Fibroblast of the aortic adventitia (primary cell): ENCODE data around the gene KCNT2. TPM values are rescaled to one million over a fixed set of nuclear protein-coding genes. Genes with fewer than 3 reads are reported as not detected.
A peak's percentile ranks its signal among the peaks of the same experiment; 100 is the strongest.

Experiments used
- DNase-seq: peaks from one replicate; pipeline ENCODE4 v3.0.0-alpha.2; 2010; ENCODE audit warnings: low read depth
- H3K4me3 ChIP-seq: 2 replicates; pipeline ENCODE4 v1.5.1; 2011; ENCODE audit warnings: low read depth, mild to moderate bottlenecking, control low read depth, low read length, moderate library complexity
- CTCF ChIP-seq: IDR thresholded peaks from 2 replicates; pipeline ENCODE4 v1.5.1; 2011; ENCODE audit warnings: mild to moderate bottlenecking, low read length, control low read depth, inconsistent platforms; ENCODE audit not compliant: insufficient read depth
- total RNA-seq: library from RNA; depleted of rRNA; stranded (reverse); fragments of >200 nt; gene quantifications from 2 replicates; pipeline ENCODE4 v1.2.3, GENCODE V29; 2012; ENCODE audit warnings: low replicate concordance

The KCNT2 gene
- total RNA-seq, 1 donor: 8.0 TPM

DNA sequence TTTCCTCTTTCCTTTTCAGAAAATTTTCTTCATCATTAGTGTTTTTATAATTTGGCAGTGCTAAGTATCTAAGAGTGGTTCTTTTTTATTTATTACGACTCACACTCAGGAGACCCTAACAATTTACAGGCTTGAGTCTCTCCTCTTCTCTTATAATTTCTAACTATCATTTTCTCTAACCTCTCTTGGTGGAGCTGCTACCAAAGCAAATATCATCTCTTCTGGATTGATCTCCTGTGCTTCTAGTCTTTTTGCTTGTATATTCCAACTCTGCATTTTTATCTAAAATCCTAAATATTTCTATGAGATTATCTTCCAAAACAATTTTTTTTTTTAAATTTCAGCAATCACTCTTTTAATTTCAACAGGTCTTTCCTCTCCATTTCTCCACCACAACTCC, 250.3 kb downstream of the KCNT2 start:
- DNase-seq: no peak
- no peak for TF ChIP-seq CTCF
- H3K4me3 ChIP-seq: no peak overlapping the region

DNA sequence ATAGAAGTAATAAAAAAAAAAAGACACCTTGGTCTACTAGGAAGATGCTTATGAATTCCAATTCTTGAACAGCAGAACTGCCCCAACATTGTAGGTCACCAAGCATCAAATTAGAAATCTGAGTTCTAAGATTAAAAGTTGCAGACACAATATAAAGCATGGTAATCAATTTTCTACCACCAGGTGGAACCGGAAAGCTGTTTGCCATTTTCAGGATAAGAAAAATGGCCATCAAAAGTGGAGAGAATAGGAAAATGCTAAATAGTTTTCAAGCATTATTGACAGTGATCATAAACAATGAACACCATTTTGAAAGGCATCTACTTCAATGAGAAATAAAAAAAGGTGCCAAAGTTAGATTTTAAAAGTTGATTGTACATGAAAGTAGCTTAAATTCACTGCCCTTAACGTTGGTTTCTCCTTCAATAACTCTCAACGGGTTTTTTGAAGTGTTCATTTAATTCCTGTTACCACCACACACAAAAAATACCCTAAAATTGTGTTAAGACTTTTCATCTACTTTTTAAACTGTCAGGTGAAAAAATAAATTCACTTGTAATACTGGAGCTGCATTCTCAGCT, 252.9 kb downstream of the KCNT2 start:
- TF ChIP-seq CTCF: peak; percentile 64
- H3K4me3 ChIP-seq: no peak overlapping the region
- DNase-seq: peak; percentile 69

GRCh38 chr1:196344453-196344852, 263.8 kb downstream of the KCNT2 start:
- TF ChIP-seq CTCF: no peak
- no peak overlapping the region for H3K4me3 ChIP-seq
- no peak for DNase-seq

DNA sequence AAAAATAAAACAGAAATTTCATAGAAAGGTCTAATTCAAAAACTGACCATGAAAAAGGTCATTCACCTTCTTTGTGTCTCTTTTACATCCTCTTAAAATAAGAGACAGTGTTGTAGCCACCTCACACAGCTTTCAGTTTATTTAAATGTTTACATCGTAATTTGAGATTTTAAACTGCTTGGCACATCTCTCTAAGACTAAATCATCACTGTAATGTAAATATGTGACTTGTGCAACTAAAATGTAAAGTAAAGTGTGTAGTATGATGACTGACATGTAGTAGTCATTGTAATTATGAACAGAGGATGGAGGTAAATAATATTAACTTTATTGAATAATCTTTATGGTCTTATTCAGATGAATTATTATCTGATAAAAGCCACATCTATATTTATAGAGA, 283.9 kb downstream of the KCNT2 start:
- H3K4me3 ChIP-seq: no peak overlapping the region
- no peak for DNase-seq
- TF ChIP-seq CTCF: no peak

DNA sequence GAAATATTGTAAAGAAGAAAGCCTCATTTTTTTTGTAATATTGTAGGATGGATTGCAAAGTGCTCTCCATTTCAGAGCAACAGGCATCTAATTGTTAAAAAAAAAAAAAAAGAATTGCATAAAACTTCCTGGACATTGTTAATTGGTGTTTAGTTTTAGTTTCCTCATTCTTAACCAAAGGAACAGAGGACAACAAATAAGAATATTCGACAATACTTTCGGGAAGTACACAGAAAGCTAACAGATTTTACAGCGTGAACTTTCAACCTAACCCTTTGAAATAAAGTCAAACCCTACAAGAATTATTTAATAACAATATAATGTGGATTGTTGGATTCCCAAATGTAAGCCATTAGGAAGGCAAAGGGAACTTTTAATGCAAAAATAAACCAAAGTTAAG, 284.4 kb downstream of the KCNT2 start:
- H3K4me3 ChIP-seq: no peak overlapping the region
- DNase-seq: no peak
- no peak for TF ChIP-seq CTCF

DNA sequence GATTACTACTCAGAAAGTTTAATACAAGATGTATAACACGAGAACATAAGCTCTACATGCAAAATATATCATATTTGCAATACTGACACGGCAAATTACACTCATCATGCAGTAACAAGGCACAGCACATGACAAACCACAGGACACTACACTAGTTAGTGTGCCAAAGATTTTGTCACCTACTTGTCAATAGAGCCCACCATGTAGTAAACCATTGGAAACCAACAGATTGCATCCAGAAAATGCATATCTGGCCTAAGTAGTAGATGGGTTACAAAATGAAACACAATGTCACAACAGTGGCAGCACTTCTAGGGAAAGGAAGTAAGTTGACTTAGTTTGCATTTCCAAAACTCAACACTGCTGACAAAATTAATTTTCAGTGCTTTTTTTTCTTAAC, 288.9 kb downstream of the KCNT2 start:
- no peak for TF ChIP-seq CTCF
- DNase-seq: no peak
- H3K4me3 ChIP-seq: no peak overlapping the region
